Retinal pigment epithelial cell (primary cell): Measurements from ENCODE around the gene MYO1G.
A peak's percentile ranks its signal among the peaks of the same experiment; 100 is the strongest.

Experiments used
- DNase-seq: peaks from one replicate; pipeline ENCODE4 v3.0.0-alpha.2; 2010; ENCODE audit warnings: low read depth
- H3K4me3 ChIP-seq: 2 replicates; pipeline ENCODE4 v1.5.1; 2011; ENCODE audit warnings: mild to moderate bottlenecking, low read length, control low read depth, moderate library complexity
- TF ChIP-seq, protein P1 (sequence below): conservative IDR thresholded peaks from 2 replicates; pipeline ENCODE4 v1.5.1; 2011; ENCODE audit warnings: low read depth, low read length, control low read depth, inconsistent platforms

MYO1G gene

DNA sequence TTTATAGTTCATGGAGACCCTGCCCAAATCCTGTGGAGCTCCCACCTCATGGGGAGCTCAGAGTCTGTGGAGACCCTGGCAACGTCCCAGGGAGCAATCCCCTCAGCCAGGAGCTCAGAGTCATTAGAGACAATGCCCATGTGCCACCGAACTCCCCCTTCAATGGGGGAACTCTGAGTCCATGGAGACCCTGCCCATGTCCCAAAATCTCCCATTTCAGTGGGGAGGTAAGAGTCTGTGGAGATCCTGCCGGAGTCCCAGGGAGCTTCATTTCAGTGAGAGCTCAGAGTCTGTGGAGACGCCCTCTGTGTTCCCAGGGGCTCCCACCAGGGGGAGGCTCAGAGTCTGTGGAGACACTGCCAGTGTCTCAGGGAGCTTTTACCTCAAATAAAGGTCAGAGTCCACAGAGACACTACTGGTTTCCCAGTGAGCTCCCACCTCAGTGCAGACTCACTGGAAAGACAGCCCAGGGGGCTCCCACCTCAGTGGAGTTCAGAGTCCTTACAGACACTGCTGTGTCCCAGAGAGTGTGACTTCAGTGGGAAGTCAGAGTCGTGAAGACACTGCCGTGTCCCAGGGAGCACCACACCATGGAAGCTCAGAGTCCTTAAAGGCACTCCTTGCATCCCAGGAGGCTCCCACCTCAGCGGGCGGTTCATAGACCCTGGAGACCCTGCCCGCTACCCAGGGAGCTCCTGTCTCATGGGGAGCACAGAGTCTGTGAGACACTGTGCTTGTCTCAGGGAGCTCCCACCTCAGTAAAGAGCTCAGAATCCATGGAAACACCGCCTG lies 5.0 kb downstream of the MYO1G start:
- no peak overlapping the region for H3K4me3 ChIP-seq
- DNase-seq: no peak
- TF ChIP-seq, protein P1, sequence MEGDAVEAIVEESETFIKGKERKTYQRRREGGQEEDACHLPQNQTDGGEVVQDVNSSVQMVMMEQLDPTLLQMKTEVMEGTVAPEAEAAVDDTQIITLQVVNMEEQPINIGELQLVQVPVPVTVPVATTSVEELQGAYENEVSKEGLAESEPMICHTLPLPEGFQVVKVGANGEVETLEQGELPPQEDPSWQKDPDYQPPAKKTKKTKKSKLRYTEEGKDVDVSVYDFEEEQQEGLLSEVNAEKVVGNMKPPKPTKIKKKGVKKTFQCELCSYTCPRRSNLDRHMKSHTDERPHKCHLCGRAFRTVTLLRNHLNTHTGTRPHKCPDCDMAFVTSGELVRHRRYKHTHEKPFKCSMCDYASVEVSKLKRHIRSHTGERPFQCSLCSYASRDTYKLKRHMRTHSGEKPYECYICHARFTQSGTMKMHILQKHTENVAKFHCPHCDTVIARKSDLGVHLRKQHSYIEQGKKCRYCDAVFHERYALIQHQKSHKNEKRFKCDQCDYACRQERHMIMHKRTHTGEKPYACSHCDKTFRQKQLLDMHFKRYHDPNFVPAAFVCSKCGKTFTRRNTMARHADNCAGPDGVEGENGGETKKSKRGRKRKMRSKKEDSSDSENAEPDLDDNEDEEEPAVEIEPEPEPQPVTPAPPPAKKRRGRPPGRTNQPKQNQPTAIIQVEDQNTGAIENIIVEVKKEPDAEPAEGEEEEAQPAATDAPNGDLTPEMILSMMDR: peak; percentile 58

DNA sequence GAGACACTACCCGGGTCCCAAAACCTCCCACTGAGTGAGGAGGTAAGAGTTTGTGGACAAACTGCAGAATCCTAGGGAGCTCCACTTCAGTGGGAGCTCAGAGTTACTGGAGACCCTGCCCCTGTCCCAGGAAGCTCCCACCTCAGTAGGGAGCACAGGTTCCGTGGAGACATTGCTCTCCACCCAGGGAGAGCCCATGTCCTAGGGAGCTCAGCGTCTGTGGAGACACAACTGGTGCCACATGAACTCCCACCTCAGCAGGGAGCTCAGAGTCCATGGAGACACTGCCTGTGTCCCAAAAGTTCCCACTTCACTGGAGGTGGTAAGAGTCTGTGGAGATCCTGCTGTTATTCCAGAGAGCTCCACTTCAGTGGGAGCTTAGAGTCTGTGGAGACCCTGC lies 6.3 kb downstream of the MYO1G start:
- DNase-seq: no peak
- TF ChIP-seq, protein P1: no peak
- H3K4me3 ChIP-seq: no peak overlapping the region

DNA sequence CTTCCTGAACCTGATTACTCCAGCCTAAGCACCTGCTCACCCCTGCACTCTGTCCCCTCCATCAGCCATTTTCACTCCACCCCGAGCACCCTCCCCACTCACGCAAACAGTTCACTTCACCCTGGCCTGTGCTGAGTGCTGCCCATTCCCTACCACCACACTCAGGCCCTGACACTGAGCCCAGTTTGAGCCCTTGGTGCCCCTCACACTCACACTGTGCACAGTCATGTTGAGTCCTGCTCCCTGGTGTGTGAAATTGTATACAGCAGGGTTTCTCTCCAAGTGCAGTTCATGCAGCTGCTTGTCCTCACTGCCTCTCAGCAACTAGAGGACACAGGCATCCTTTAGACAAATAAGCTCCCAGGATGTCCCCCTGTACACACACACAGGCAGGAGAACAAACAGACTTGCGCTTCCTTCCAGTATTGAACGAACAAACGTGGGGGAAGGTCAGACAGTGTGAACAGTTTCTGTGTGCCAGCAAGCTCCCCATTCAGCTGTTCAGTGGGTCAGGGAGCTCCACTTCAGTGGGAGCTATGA lies 6.8 kb downstream of the MYO1G start:
- TF ChIP-seq, protein P1: no peak
- no peak overlapping the region for H3K4me3 ChIP-seq
- DNase-seq: no peak

DNA sequence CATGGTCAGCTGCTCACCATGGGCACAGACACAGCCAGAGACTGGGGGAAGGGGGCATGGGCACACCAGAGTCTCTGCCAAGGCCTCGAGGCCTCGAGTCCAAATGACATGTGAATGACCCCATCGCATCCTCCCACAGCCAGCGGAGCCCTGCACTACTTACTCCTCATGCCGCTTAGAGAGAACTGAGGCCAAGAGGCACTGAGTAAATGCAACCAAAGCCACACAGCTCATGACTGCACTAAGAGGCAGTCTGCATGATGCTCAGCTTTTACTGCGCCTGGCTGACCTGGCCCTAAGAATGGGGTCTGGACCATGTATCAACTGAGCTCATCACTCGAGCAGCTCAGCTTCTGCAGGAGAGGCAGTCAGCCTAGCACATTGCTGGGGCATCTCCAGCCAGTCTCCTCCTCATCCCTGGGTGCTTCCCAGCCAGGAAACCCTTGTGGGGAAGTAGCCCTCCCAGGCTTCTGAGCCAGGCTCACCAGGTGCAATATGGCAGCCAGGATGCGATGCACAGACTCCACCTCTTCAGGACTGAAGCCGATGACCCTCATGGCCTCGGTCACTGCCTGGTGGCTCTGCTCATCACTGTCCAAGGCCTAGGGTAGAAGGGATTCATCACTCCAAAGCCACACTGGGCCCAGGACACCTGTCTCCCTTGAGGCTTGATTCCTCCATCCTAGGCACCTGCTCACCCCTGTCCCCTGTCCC lies 7.5 kb downstream of the MYO1G start:
- H3K4me3 ChIP-seq: no peak overlapping the region
- no peak for DNase-seq
- TF ChIP-seq, protein P1: no peak

DNA sequence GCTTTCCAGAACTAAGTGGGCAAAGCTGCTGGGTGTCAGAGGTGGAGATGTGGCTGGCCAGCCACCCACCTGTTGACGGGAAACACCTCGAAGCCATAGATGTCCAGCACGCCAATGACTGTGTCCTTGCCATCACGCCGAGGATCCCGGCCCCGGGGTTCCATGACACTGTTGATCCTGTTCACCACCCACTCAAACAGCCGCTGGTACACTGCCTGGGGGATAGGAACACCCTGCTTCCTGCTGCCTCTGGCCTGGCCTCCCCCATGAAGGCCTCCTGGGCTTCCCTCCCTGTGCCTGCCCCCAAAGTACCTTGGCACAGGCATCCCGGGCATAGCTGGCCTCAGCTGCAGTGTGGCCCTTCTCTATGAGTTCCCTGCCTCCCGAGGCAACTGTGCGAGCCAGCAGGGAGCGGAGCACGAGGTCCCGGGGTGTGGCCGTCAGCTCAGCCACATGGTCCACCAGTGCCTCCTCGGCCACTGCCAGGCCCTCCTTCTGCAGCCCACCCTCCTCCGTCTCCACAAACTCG lies 8.2 kb downstream of the MYO1G start:
- H3K4me3 ChIP-seq: no peak overlapping the region
- TF ChIP-seq, protein P1: no peak
- DNase-seq: no peak

DNA sequence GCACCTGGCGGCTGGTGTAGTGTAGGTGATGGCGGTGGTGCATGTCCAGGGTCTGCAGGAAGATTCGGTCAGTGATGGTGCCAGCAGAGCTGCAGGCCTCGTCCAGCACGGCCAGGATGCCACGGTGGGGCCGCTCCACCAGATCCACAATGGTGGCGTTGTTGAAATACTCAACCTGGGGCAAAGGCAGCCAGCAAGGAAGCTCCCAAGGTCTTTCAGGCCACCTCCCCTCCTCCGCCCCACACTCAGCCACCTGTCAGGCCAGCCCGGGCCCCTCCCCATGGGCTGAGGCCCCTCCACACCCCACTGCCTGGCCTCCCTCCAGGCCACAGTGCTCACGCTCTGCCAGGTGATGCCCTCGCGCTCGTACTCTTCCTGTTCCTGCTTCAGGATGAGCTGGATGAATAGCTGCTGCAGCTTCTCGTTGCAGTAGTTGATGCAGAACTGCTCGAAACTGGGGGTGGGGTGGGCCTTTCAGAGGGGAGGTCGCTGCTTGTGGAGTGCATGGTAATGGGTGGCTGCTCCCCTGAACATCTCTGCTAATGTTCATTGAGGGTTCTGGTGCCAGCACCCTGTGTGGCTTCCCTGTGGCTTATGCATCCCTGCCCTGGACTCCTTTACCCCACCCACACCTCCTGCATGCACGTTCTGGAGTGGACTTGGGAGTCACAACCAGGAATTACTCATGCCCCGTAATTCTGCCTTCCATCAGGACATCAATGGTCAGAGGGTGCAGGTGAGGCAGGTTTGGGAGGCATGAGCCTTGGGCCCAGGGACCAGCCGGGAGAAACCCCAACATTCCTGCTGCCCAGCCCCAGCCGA lies 8.9 kb downstream of the MYO1G start:
- no peak for DNase-seq
- TF ChIP-seq, protein P1: no peak
- no peak overlapping the region for H3K4me3 ChIP-seq
